MCF 10A (cell line): Measurements from ENCODE around the gene SCAP. TPM values are rescaled to one million over a fixed set of nuclear protein-coding genes. Genes with fewer than 3 reads are reported as not detected.
A peak's percentile ranks its signal among the peaks of the same experiment; 100 is the strongest.

ENCODE experiments used
- BruUV-seq: library from RNA; stranded (reverse); fragments of 400-500 nt; replicated peaks from 2 replicates; lab custom pipeline; 2021; lab: Mats Ljungman, UMichigan
- CTCF ChIA-PET: fragments of 300-600 bp; sonication (Branson Sonifier 250); formaldehyde crosslinking; extraction: SDS; loops from one replicate; lab custom pipeline; 2021; ENCODE audit warnings: antibody characterized with exemption, inconsistent platforms; lab: Yijun Ruan, JAX
- POLR2A ChIA-PET: fragments of 300-600, 350-650 bp; sonication (Branson Sonifier 250); formaldehyde crosslinking; extraction: SDS; loops from one replicate; lab custom pipeline; 2020; ENCODE audit warnings: antibody characterized with exemption, inconsistent platforms; lab: Yijun Ruan, JAX
- DNase-seq: peaks from one replicate; pipeline ENCODE4 v3.0.0-alpha.2; 2018; ENCODE audit not compliant: unreplicated experiment
- H3K27ac Mint-ChIP-seq: one replicate; pipeline ENCODE4 v1.8.0; 2022; ENCODE audit warnings: mild to moderate bottlenecking, low read depth, mixed read lengths; ENCODE audit not compliant: unreplicated experiment
- H3K27me3 Mint-ChIP-seq: one replicate; pipeline ENCODE4 v1.8.0; 2022; ENCODE audit warnings: mixed read lengths; ENCODE audit not compliant: insufficient read depth, unreplicated experiment
- H3K36me3 Mint-ChIP-seq: one replicate; pipeline ENCODE4 v1.8.0; 2022; ENCODE audit warnings: mild to moderate bottlenecking, moderate library complexity, mixed read lengths; ENCODE audit not compliant: insufficient read depth, unreplicated experiment
- H3K4me1 Mint-ChIP-seq: one replicate; pipeline ENCODE4 v1.8.0; 2022; ENCODE audit warnings: mixed read lengths; ENCODE audit not compliant: insufficient read depth, unreplicated experiment
- H3K4me3 Mint-ChIP-seq: one replicate; pipeline ENCODE4 v1.8.0; 2022; ENCODE audit warnings: mild to moderate bottlenecking, moderate library complexity, mixed read lengths; ENCODE audit not compliant: unreplicated experiment
- H3K9me3 Mint-ChIP-seq: one replicate; pipeline ENCODE4 v1.8.0; 2022; ENCODE audit warnings: mixed read lengths; ENCODE audit not compliant: unreplicated experiment
- CTCF ChIP-seq: fragments of 200-600 bp; IDR thresholded peaks from one replicate; pipeline ENCODE4 v1.8.0; 2022; ENCODE audit warnings: antibody characterized with exemption, mild to moderate bottlenecking; ENCODE audit not compliant: unreplicated experiment
- intact Hi-C: fragments of 100-400 bp; cut with micrococcal nuclease; formaldehyde crosslinking; loops from 2 replicates; pipeline ENCODE4 v1.14.1; 2022
- total RNA-seq: library from RNA; stranded (reverse); gene quantifications from 2 replicates; pipeline ENCODE4 v1.2.3, GENCODE V29; 2022

Gene SCAP
- total RNA-seq, 1 experiment from 2014 or later = 87.8 TPM

GRCh38 chr3:47476644-47477199, 981 bp upstream of the SCAP start:
- Mint-ChIP-seq H3K27ac (peak overlapping the region; percentile 86), H3K27me3 (no peaks in the 10 kb centered on the region), H3K36me3 (peaks cover 5% of the 10 kb centered on the region), H3K4me3 (peak overlapping the region; percentile 99), H3K9me3 (no peaks in the 10 kb centered on the region), H3K4me1 (peaks cover 23% of the 10 kb centered on the region)
- CTCF ChIA-PET = interaction anchor here (0.6 to 6.9 kb wide), 16 partner anchors 11 to 1035 kb away, joined by 3 to 86 read pairs (median 4); no protein-coding TSS in a partner anchor
- intact Hi-C loops = loop anchor here (5.0 kb wide), 1 partner anchor 34 kb away; no protein-coding TSS in a partner anchor
- DNase-seq = no peak
- POLR2A ChIA-PET = interaction anchor here (0.5 to 2.9 kb wide), 8 partner anchors 19 to 1800 kb away, joined by 3 to 61 read pairs (median 8); partner anchors contain the start of gene PTPN23
- BruUV-seq = no TSS peak
- TF ChIP-seq CTCF = no peak

GRCh38 chr3:47476330-47476626, 537 bp upstream of the SCAP start:
- BruUV-seq = TSS peak; percentile 78
- H3K4me3 Mint-ChIP-seq = peak overlapping the region; percentile 99
- ChIA-PET CTCF (interaction anchor here (0.6 to 6.9 kb wide), 16 partner anchors 11 to 1036 kb away, joined by 3 to 86 read pairs (median 4); no protein-coding TSS in a partner anchor), POLR2A (interaction anchor here (0.5 to 2.9 kb wide), 8 partner anchors 19 to 96 kb away, joined by 3 to 61 read pairs (median 8); partner anchors contain the start of gene PTPN23)
- peaks cover under 1% of the 10 kb centered on the region for H3K36me3 Mint-ChIP-seq
- H3K27ac Mint-ChIP-seq = peak overlapping the region; percentile 86
- H3K4me1 Mint-ChIP-seq = peaks cover 23% of the 10 kb centered on the region
- no peaks in the 10 kb centered on the region for H3K27me3 Mint-ChIP-seq
- no peak for DNase-seq
- TF ChIP-seq CTCF = no peak
- intact Hi-C loops = loop anchor here (5.0 kb wide), 1 partner anchor 34 kb away; no protein-coding TSS in a partner anchor
- H3K9me3 Mint-ChIP-seq = no peaks in the 10 kb centered on the region

DNA sequence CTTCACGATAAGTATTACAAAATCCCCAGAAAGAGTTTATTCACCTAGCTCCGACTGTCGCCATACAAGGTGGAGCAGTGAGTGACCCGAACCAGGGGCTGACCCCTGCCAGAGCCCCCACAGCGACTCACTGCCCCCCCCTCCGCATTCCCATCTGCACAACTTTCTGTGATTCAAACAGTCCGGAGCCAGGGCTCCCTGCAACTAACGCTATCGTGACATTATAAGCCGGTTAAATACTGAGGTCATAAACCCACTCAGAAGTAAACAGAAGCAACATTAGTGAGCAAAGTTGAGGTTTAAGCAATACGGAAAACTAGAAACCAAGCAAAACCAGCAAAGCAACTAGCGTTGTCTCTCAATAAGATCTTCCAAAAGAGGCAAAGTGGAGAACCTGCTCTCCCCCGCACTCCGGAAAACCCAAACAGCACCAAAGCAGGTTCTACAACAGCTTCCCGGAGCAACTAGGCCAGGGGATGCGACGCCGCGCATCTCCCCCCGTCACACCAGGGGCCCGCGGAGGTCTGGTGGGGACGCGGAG, 642 bp downstream of the SCAP start:
- no peaks in the 10 kb centered on the region for H3K9me3 Mint-ChIP-seq
- TF ChIP-seq CTCF = no peak
- no peak for DNase-seq
- H3K36me3 Mint-ChIP-seq = no peaks in the 10 kb centered on the region
- POLR2A ChIA-PET = interaction anchor here (0.6 to 2.9 kb wide), 9 partner anchors 9 to 95 kb away, joined by 3 to 61 read pairs (median 7); partner anchors contain the start of gene PTPN23
- H3K4me1 Mint-ChIP-seq = peaks cover 23% of the 10 kb centered on the region
- intact Hi-C loops = loop anchor here (1.0 to 5.0 kb wide), 2 partner anchors 33 to 54 kb away; no protein-coding TSS in a partner anchor
- CTCF ChIA-PET = interaction anchor here (0.6 to 6.9 kb wide), 11 partner anchors 31 to 678 kb away, joined by 3 to 86 read pairs (median 3); partner anchors contain the start of gene PTPN23
- peak overlapping the region; percentile 99 for H3K4me3 Mint-ChIP-seq
- BruUV-seq = no TSS peak
- H3K27ac Mint-ChIP-seq = peak overlapping the region; percentile 86
- no peaks in the 10 kb centered on the region for H3K27me3 Mint-ChIP-seq

- Mint-ChIP-seq H3K27me3 (no peaks in the 10 kb centered on the region), H3K4me1 (peaks cover 18% of the 10 kb centered on the region), H3K36me3 (peaks cover 2% of the 10 kb centered on the region), H3K4me3 (peak overlapping the region; percentile 99), H3K27ac (peak overlapping the region; percentile 17), H3K9me3 (no peaks in the 10 kb centered on the region)
- TF ChIP-seq CTCF = no peak
- POLR2A ChIA-PET = interaction anchor here (0.7 to 1.4 kb wide), 5 partner anchors 9 to 93 kb away, joined by 3 to 7 read pairs (median 6); partner anchors contain the start of gene PTPN23
- no peak for DNase-seq
- intact Hi-C loops = no loop called here
- CTCF ChIA-PET = interaction anchor here (0.9 to 1.1 kb wide), 3 partner anchors 28 to 114 kb away, joined by 3 to 8 read pairs (median 3); no protein-coding TSS in a partner anchor
- BruUV-seq = no TSS peak
These were observed 2.4 kb downstream of the SCAP start for GRCh38 chr3:47473391-47473790.
